Karpas-422 (cell line): ENCODE results near the gene HHIPL1. TPM values are rescaled to one million over a fixed set of nuclear protein-coding genes. Genes with fewer than 3 reads are reported as not detected.

Experiments used
- DNase-seq: peaks from one replicate; pipeline ENCODE4 v3.0.0-alpha.2; 2015
- H2AFZ ChIP-seq: fragments of 200-600 bp; sonication (generic); 2 replicates; pipeline ENCODE4 v1.6.1; 2014; ENCODE audit warnings: antibody characterized with exemption, low read length, mixed read lengths
- H3K27ac ChIP-seq: fragments of 200-600 bp; sonication (generic); 2 replicates; pipeline ENCODE4 v1.5.1; 2014; ENCODE audit warnings: mild to moderate bottlenecking, low read length, moderate library complexity
- H3K27me3 ChIP-seq: fragments of 200-600 bp; sonication (generic); 2 replicates; pipeline ENCODE4 v1.6.1; 2014; ENCODE audit warnings: low read length, mixed read lengths
- H3K36me3 ChIP-seq: fragments of 200-600 bp; sonication (generic); 2 replicates; pipeline ENCODE4 v1.6.1; 2014; ENCODE audit warnings: low read length, mixed read lengths; ENCODE audit not compliant: insufficient read depth
- H3K4me1 ChIP-seq: fragments of 200-600 bp; sonication (generic); 2 replicates; pipeline ENCODE4 v1.6.1; 2014; ENCODE audit warnings: mild to moderate bottlenecking, low read length, mixed read lengths
- H3K4me2 ChIP-seq: fragments of 200-600 bp; sonication (generic); 2 replicates; pipeline ENCODE4 v1.6.1; 2014; ENCODE audit warnings: low read length, low read depth, mild to moderate bottlenecking; ENCODE audit not compliant: poor library complexity, severe bottlenecking
- H3K4me3 ChIP-seq: fragments of 200-600 bp; sonication (generic); 2 replicates; pipeline ENCODE4 v1.5.1; 2014; ENCODE audit warnings: mild to moderate bottlenecking, antibody characterized with exemption, low read length, mixed read lengths
- H3K79me2 ChIP-seq: fragments of 200-600 bp; sonication (generic); 2 replicates; pipeline ENCODE4 v1.6.1; 2014; ENCODE audit warnings: mild to moderate bottlenecking, low read length, mixed read lengths
- H3K9ac ChIP-seq: fragments of 200-600 bp; sonication (generic); 2 replicates; pipeline ENCODE4 v1.6.0; 2014; ENCODE audit warnings: low read length
- H3K9me2 ChIP-seq: fragments of 200-600 bp; sonication (generic), shearing (Covaris generic); replicated peaks from 2 replicates; pipeline ENCODE4 v1.6.0; 2014; ENCODE audit warnings: mild to moderate bottlenecking, low read length, moderate library complexity; ENCODE audit not compliant: insufficient read depth
- H3K9me3 ChIP-seq: fragments of 300-700, 200-600 bp; sonication (generic); 2 replicates; pipeline ENCODE4 v1.6.1; 2014; ENCODE audit warnings: low read length, mixed read lengths
- H4K20me1 ChIP-seq: fragments of 200-600 bp; sonication (generic); 2 replicates; pipeline ENCODE4 v1.6.1; 2014; ENCODE audit warnings: mild to moderate bottlenecking, antibody characterized with exemption, low read length, low read depth; ENCODE audit not compliant: insufficient read depth
- total RNA-seq: library from RNA; depleted of rRNA; stranded (reverse); fragments of >200 nt; shearing (Covaris generic); gene quantifications from 2 replicates; pipeline ENCODE4 v1.2.3, GENCODE V29; 2014; ENCODE audit warnings: low replicate concordance

HHIPL1 gene
- total RNA-seq, 1 experiment from 2014 or later = not detected

- no peak overlapping the region for H3K9ac ChIP-seq
- H2AFZ ChIP-seq = no peak overlapping the region
- no peaks in the 10 kb centered on the region for H3K4me1 ChIP-seq
- H4K20me1 ChIP-seq = no peaks in the 10 kb centered on the region
- no peaks in the 10 kb centered on the region for H3K36me3 ChIP-seq
- H3K27ac ChIP-seq = no peak overlapping the region
- H3K9me2 ChIP-seq = no peaks in the 10 kb centered on the region
- no peaks in the 10 kb centered on the region for H3K79me2 ChIP-seq
- H3K4me2 ChIP-seq = no peak overlapping the region
- H3K27me3 ChIP-seq = no peaks in the 10 kb centered on the region
- H3K4me3 ChIP-seq = no peak overlapping the region
- no peak for DNase-seq
- no peaks in the 10 kb centered on the region for H3K9me3 ChIP-seq
These were observed 79.4 kb downstream of the HHIPL1 start for GRCh38 chr14:99724196-99724891.

- no peaks in the 10 kb centered on the region for H3K36me3 ChIP-seq
- DNase-seq = no peak
- H3K9ac ChIP-seq = no peak overlapping the region
- H3K27me3 ChIP-seq = no peaks in the 10 kb centered on the region
- no peaks in the 10 kb centered on the region for H4K20me1 ChIP-seq
- H3K79me2 ChIP-seq = no peaks in the 10 kb centered on the region
- no peaks in the 10 kb centered on the region for H3K4me1 ChIP-seq
- no peak overlapping the region for H2AFZ ChIP-seq
- no peak overlapping the region for H3K4me3 ChIP-seq
- H3K27ac ChIP-seq = no peak overlapping the region
- H3K9me3 ChIP-seq = no peaks in the 10 kb centered on the region
- H3K4me2 ChIP-seq = no peak overlapping the region
- H3K9me2 ChIP-seq = no peaks in the 10 kb centered on the region
These were observed 80.2 kb downstream of the HHIPL1 start for GRCh38 chr14:99724939-99725773.

GRCh38 chr14:99725774-99726537, 81.0 kb downstream of the HHIPL1 start:
- H3K4me2 ChIP-seq = no peak overlapping the region
- no peak overlapping the region for H2AFZ ChIP-seq
- H3K4me3 ChIP-seq = no peak overlapping the region
- H3K9me2 ChIP-seq = no peaks in the 10 kb centered on the region
- no peak overlapping the region for H3K9ac ChIP-seq
- H3K27me3 ChIP-seq = no peaks in the 10 kb centered on the region
- H3K4me1 ChIP-seq = no peaks in the 10 kb centered on the region
- H4K20me1 ChIP-seq = no peaks in the 10 kb centered on the region
- DNase-seq = no peak
- no peak overlapping the region for H3K27ac ChIP-seq
- no peaks in the 10 kb centered on the region for H3K79me2 ChIP-seq
- H3K9me3 ChIP-seq = no peaks in the 10 kb centered on the region
- no peaks in the 10 kb centered on the region for H3K36me3 ChIP-seq

- Histone ChIP-seq H3K27ac (no peak overlapping the region), H3K4me1 (no peaks in the 10 kb centered on the region), H3K9me2 (no peaks in the 10 kb centered on the region), H3K4me3 (no peak overlapping the region), H3K9ac (no peak overlapping the region), H3K79me2 (no peaks in the 10 kb centered on the region), H2AFZ (no peak overlapping the region), H3K36me3 (no peaks in the 10 kb centered on the region), H4K20me1 (no peaks in the 10 kb centered on the region), H3K9me3 (no peaks in the 10 kb centered on the region), H3K27me3 (no peaks in the 10 kb centered on the region), H3K4me2 (no peak overlapping the region)
- DNase-seq = no peak
These were observed 81.7 kb downstream of the HHIPL1 start for GRCh38 chr14:99726538-99727095.

- Histone ChIP-seq H3K27me3 (no peaks in the 10 kb centered on the region), H3K9me2 (no peaks in the 10 kb centered on the region), H3K36me3 (no peaks in the 10 kb centered on the region), H3K9me3 (no peaks in the 10 kb centered on the region), H3K4me2 (no peak overlapping the region), H3K27ac (no peak overlapping the region), H4K20me1 (no peaks in the 10 kb centered on the region), H3K79me2 (no peaks in the 10 kb centered on the region), H3K4me1 (no peaks in the 10 kb centered on the region), H2AFZ (no peak overlapping the region), H3K9ac (no peak overlapping the region), H3K4me3 (no peak overlapping the region)
- DNase-seq = no peak
These were observed 82.4 kb downstream of the HHIPL1 start for GRCh38 chr14:99727096-99727870.

GRCh38 chr14:99728231-99728920, 83.4 kb downstream of the HHIPL1 start:
- no peaks in the 10 kb centered on the region for H3K27me3 ChIP-seq
- DNase-seq = no peak

GRCh38 chr14:99728981-99729451, 84.1 kb downstream of the HHIPL1 start:
- no peak overlapping the region for H3K4me3 ChIP-seq
- H3K27me3 ChIP-seq = no peaks in the 10 kb centered on the region
- H3K4me2 ChIP-seq = no peak overlapping the region
- no peak overlapping the region for H2AFZ ChIP-seq
- no peaks in the 10 kb centered on the region for H3K79me2 ChIP-seq
- no peaks in the 10 kb centered on the region for H4K20me1 ChIP-seq
- DNase-seq = no peak
- H3K9me3 ChIP-seq = no peaks in the 10 kb centered on the region
- H3K27ac ChIP-seq = no peak overlapping the region
- H3K9ac ChIP-seq = no peak overlapping the region
- no peaks in the 10 kb centered on the region for H3K9me2 ChIP-seq
- no peaks in the 10 kb centered on the region for H3K36me3 ChIP-seq
- H3K4me1 ChIP-seq = no peaks in the 10 kb centered on the region

More at GRCh38 chr14:99728231-99728920, 83.4 kb downstream of the HHIPL1 start:
- Histone ChIP-seq H3K79me2 (no peaks in the 10 kb centered on the region), H3K4me3 (no peak overlapping the region), H3K9ac (no peak overlapping the region), H3K4me1 (no peaks in the 10 kb centered on the region), H4K20me1 (no peaks in the 10 kb centered on the region), H3K9me3 (no peaks in the 10 kb centered on the region), H3K9me2 (no peaks in the 10 kb centered on the region), H3K36me3 (no peaks in the 10 kb centered on the region), H2AFZ (no peak overlapping the region), H3K4me2 (no peak overlapping the region), H3K27ac (no peak overlapping the region)
